Heart left ventricle (tissue), 16 donors: ENCODE measurements around the gene RWDD2A. TPM values are rescaled to one million over a fixed set of nuclear protein-coding genes. Genes with fewer than 3 reads are reported as not detected.

Experiments used
- ATAC-seq, 4 donors: fragments of 200-7000 bp; cut with Tn5 transposase; one replicate each; pipeline ENCODE4 v1.9.1; 2020 to 2022; ENCODE audit warnings: moderate library complexity in 4 of 4, mild to moderate bottlenecking in 3 of 4, moderate number of reproducible peaks in 1 of 4
- DNase-seq, 5 donors: peaks; one replicate each; pipeline ENCODE4 v3.0.0-alpha.2; 2020
- H3K27ac ChIP-seq, 12 donors: fragments of 200-600 bp; sonication (generic) in 4 of 12; one replicate each; pipeline versions ENCODE4 v1.5.0 to v1.8.0; 2016 to 2022; ENCODE audit warnings: mild to moderate bottlenecking in 2 of 12
- H3K27me3 ChIP-seq, 9 donors: fragments of 200-600 bp; sonication (generic) in 2 of 9; one replicate each; pipeline versions ENCODE4 v1.5.1 to v1.8.0; 2016 to 2022; ENCODE audit warnings: mild to moderate bottlenecking in 3 of 9
- H3K36me3 ChIP-seq, 9 donors: fragments of 200-600 bp; sonication (generic) in 2 of 9; one replicate each; pipeline versions ENCODE4 v1.5.0 to v1.8.0; 2018 to 2022; ENCODE audit warnings: mild to moderate bottlenecking in 2 of 9
- H3K4me1 ChIP-seq, 12 donors: fragments of 200-600 bp; sonication (generic) in 4 of 12; one replicate each; pipeline versions ENCODE4 v1.5.0 to v1.8.0; 2016 to 2022; ENCODE audit warnings: mild to moderate bottlenecking in 3 of 12
- H3K4me3 ChIP-seq, 12 donors: fragments of 200-600 bp; sonication (generic) in 4 of 12; one replicate each; pipeline versions ENCODE4 v1.5.0 to v1.8.0; 2017 to 2022; ENCODE audit warnings: mild to moderate bottlenecking in 9 of 12, moderate library complexity in 4 of 12
- H3K9me3 ChIP-seq, 12 donors: fragments of 200-600 bp; sonication (generic) in 4 of 12; one replicate each; pipeline versions ENCODE4 v1.5.0 to v1.8.0; 2016 to 2022; ENCODE audit warnings: mild to moderate bottlenecking in 1 of 12
- POLR2A ChIP-seq, 2 donors: fragments of 450-650 bp; IDR thresholded peaks; one replicate each; pipeline ENCODE4 v1.6.1; 2017; ENCODE audit warnings: antibody characterized with exemption in 2 of 2, mild to moderate bottlenecking in 2 of 2, moderate library complexity in 2 of 2
- WGBS, 4 donors: extraction: QIAGEN DNeasy Blood & Tissue Kit in 2 of 4; methylation state at CpG; one replicate each; pipeline versions ENCODE4 v1.1.5 to v1.1.7; 2013 to 2018; 5-methylcytosine and 5-hydroxymethylcytosine counted together
- intact Hi-C, 10 donors: fragments of 100-400 bp; cut with DNase I; formaldehyde crosslinking; loops; one replicate each; pipeline versions ENCODE4 v1.11.1 to v1.14.2; 2022
- long read RNA-seq, 3 donors: library from polyadenylated mRNA; unstranded; transcript quantifications; one replicate each; pipeline ENCODE4 v2.0.0, GENCODE V29; 2020 to 2021
- polyA plus RNA-seq, 2 donors: library from polyadenylated mRNA; stranded (reverse); fragments of 200-250 nt; gene quantifications; one replicate each; pipeline ENCODE4 v1.2.3, GENCODE V29; 2013
- total RNA-seq, 9 donors: library from RNA; depleted of rRNA in 2 of 9; stranded (reverse); fragments of >200 nt in 2 of 9; fragmentation: NEBNext Ultra II Directional in 3 of 9; extraction: Animal tissue kit (Norgen Biotek cat#: 25700) in 3 of 9; gene quantifications; one replicate each; pipeline versions ENCODE4 v1.1.0 to v1.2.4, GENCODE V29; 2016 to 2023
- TF ChIP-seq, protein P1 (sequence below), 12 donors: fragments of 200-600 bp; sonication (generic) in 4 of 12; IDR thresholded peaks; one replicate each; pipeline versions ENCODE4 v1.5.0 to v1.8.0; 2018 to 2022; ENCODE audit warnings: antibody characterized with exemption in 12 of 12, mild to moderate bottlenecking in 5 of 12
- donor health status: ischemic (EF 13 %, LVEDD 7.1; RV severe dilation, severe dysfunction).
- donor health status: healthy with polysubstance abuse.
- donor health status: DM: no; HTN: yes; CAD: no.
- donor health status: DM: no; HTN: no; CAD: no.
- donor health status: ischemic (EF 25% LVEDD 6.9; RV normal size, moderate dysfunction).
- donor health status: ischemic (EF 25% LVEDD 5.7; RV mildly dilated, moderate dysfunction).
- donor health status: healthy.
- donor health status: DM: yes; HTN: yes; CAD: no.
- donor health status: ischemic (EF 35%, LVEDD 5.7; RV mildly dilated, moderate dysfunction).
- donor health status: nonischemic (EF 11% LVEDD 7.7; RV severe dilation, severe dysfunction).
- donor health status: DM: yes; HTN: yes; CAD: no.
- donor health status: PGD.
- donor health status: ischemic (EF 29% LVEDD 5.4; RV normal size, mild dysfunction).
- donor health status: nonischemic (EF 23%, LVEDD 6.1; RV moderate dilation, normal function).

The RWDD2A gene
- total RNA-seq (1 to 10 TPM; 1.6 to 4.8 (median 3.4) TPM), polyA plus RNA-seq (1 to 10 TPM; 1.3 to 2.2 TPM)
- long read RNA-seq, donor 1, transcript RWDD2A-201 (3 exons, 3,744 nt): major isoform, 5 of 9 reads
- long read RNA-seq, donor 1, partial matches to known transcripts: 2 of 9 reads
- long read RNA-seq, donor 1, other reads (novel, unspliced or antisense): 2 of 9 reads
- long read RNA-seq, donor 2, transcript RWDD2A-201 (3 exons, 3,744 nt): major isoform, 20 of 25 reads
- long read RNA-seq, donor 2, partial matches to known transcripts: 1 of 25 reads
- long read RNA-seq, donor 2, other reads (novel, unspliced or antisense): 4 of 25 reads
- long read RNA-seq, donor 3, transcript RWDD2A-201 (3 exons, 3,744 nt): major isoform, 5 of 8 reads
- long read RNA-seq, donor 3, partial matches to known transcripts: 3 of 8 reads
- long read RNA-seq, donor 3, other reads (novel, unspliced or antisense): 0 of 8 reads

DNA sequence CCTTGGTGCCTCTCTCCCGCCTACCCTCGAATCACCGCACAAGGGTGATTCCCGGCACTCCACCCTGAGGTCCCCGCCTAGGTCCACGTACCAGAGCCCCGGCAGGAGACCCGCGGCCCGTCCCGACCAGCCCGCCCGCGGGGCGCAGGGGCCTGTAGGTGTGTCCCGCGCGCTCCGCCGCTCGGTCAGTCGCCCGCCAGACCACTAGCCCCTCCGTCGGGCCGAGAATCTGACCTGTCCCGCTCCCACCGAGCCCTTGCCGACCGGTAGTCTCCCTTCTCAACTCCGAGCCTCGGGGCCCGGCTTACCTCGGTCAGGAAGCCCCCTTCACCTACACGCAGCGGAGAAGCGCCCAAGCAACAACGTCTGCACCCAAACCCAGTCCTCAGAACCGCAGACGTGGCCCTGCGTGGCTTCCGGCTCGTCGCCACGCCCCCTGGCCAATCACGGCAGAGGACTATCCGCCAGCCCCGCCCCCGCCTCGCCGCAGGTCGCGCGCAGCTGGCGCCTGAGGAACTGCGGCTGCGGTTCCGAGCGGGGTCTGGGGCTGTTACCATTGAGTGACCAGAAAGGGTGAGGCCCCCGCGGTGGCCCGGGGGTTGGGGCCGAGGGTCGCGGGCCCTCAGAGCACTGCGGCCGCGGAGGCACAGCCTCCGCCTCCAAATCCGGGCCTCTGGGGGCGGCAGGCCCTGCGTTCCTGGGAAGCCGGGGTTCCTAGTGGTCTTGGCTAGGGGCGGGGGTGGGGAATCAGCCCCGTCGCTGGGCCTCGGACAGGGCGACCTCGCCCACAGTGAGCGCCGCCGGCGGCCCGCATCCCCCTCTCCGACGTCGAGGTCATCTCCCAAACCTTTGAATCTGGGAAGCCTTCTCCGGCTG is at the start of gene RWDD2A, which contains the start of gene PGM3:
Gene RWDD2A, plus strand, starts transcription at position 487 of the 876 bp plus-strand sequence. CDS start 1,095 bp downstream, outside the sequence.
Gene PGM3, minus strand, starts transcription at position 395 of the 876 bp plus-strand sequence. CDS start 2,253 bp downstream, outside the sequence.
- WGBS, 4 donors: 0 to 1% (median 0%) methylated on average over 35 to 88 of the region's 88 CpGs
- H3K4me3 ChIP-seq: peak within 1 kb of the TSS; percentile 66 to 99 (median 82)
- H3K4me1 ChIP-seq: peaks cover 0 to 29% (median 16%) of the 10 kb centered on the region in 12 donors
- DNase-seq: peak; percentile 92 to 95 (median 93)
- H3K27ac ChIP-seq: peak within 1 kb of the TSS; percentile 27 to 90 (median 73)
- H3K27me3 ChIP-seq: no peaks in the 10 kb centered on the region
- peak; percentile 97 to 100 (median 99) for ATAC-seq
- no peaks in the 10 kb centered on the region for H3K9me3 ChIP-seq
- TF ChIP-seq, protein P1, sequence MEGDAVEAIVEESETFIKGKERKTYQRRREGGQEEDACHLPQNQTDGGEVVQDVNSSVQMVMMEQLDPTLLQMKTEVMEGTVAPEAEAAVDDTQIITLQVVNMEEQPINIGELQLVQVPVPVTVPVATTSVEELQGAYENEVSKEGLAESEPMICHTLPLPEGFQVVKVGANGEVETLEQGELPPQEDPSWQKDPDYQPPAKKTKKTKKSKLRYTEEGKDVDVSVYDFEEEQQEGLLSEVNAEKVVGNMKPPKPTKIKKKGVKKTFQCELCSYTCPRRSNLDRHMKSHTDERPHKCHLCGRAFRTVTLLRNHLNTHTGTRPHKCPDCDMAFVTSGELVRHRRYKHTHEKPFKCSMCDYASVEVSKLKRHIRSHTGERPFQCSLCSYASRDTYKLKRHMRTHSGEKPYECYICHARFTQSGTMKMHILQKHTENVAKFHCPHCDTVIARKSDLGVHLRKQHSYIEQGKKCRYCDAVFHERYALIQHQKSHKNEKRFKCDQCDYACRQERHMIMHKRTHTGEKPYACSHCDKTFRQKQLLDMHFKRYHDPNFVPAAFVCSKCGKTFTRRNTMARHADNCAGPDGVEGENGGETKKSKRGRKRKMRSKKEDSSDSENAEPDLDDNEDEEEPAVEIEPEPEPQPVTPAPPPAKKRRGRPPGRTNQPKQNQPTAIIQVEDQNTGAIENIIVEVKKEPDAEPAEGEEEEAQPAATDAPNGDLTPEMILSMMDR (IDR thresholded peaks at IDR 0.05): no peak
- TF ChIP-seq POLR2A (IDR thresholded peaks at IDR 0.05): peak; percentile 1 to 87
- intact Hi-C loops: loop anchor here in 7 of 10 donors (5.0 to 10.0 kb wide), 5 partner anchors 118 to 948 kb away; partner anchors contain the start of genes DOP1A (in 3 of the 7), IBTK (in 3 of the 7), UBE3D (in 3 of the 7) and TPBG (in 2 of the 7)
- peaks cover 0 to 45% (median 33%) of the 10 kb centered on the region in 9 donors for H3K36me3 ChIP-seq

DNA sequence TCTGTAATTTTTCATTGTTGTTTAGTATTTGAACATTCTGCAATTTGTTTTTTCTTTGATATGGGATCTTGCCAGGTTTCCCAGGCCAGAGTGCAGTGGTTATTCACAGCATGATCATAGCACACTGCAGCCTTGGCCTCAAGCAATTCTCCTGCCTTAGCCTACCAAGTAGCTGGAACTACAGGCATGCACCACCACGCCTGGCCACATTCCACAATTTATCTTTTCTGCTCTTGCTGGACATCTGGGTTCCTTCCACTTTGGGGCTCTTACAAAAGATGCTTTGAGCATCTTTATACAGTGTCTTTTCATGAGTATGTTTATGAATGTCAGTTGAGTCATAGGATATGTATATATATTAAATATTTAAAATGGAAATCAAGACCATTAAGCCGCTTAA is 42.0 kb upstream of the RWDD2A start:
- no peak for TF ChIP-seq POLR2A (IDR thresholded peaks at IDR 0.05)
- TF ChIP-seq, protein P1 (IDR thresholded peaks at IDR 0.05): no peak
- no peaks in the 10 kb centered on the region for H3K9me3 ChIP-seq
- no peak for ATAC-seq
- intact Hi-C loops: no loop called here
- 91 to 97% (median 93%) methylated on average over 2 of the region's 2 CpGs for WGBS, 4 donors
- peaks cover 0 to 99% (median 81%) of the 10 kb centered on the region in 9 donors for H3K36me3 ChIP-seq
- H3K4me3 ChIP-seq: no peak overlapping the region
- no peak overlapping the region for H3K27ac ChIP-seq
- DNase-seq: no peak
- H3K27me3 ChIP-seq: no peaks in the 10 kb centered on the region
- peaks cover 0 to 12% (median 0%) of the 10 kb centered on the region in 12 donors for H3K4me1 ChIP-seq

DNA sequence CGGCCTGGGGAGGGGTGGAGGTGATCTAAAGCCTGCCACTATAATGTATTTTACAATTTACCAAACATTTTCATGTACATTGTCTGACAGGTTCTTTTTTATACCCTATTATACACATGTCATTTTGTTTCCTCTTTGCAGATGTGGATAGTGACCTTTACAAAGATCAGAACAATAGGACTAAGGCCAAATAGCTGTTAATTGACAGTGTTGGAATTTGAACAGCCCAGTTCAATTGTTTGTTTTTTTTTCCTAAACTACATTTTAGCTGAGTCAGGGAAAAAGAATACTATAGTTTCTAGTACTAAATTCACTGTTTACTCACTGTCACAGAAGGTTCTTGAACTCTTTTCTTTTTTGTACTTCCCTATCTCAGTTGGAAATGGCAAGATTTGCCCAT is 40.2 kb upstream of the RWDD2A start:
- intact Hi-C loops: no loop called here
- no peak for ATAC-seq
- no peak overlapping the region for H3K4me3 ChIP-seq

More for the DNA sequence above, 40.2 kb upstream of the RWDD2A start:
- Histone ChIP-seq H3K9me3 (no peaks in the 10 kb centered on the region), H3K36me3 (peaks cover 0 to 99% (median 81%) of the 10 kb centered on the region in 9 donors), H3K4me1 (peaks cover 0 to 17% (median 0%) of the 10 kb centered on the region in 12 donors), H3K27me3 (no peaks in the 10 kb centered on the region), H3K27ac (no peak overlapping the region)
- TF ChIP-seq, protein P1 (IDR thresholded peaks at IDR 0.05): no peak
- TF ChIP-seq POLR2A (IDR thresholded peaks at IDR 0.05): no peak
- 94 to 97% (median 96%) methylated on average over 1 of the region's 1 CpG for WGBS, 4 donors
- no peak for DNase-seq
